K562 (cell line): Measurements from ENCODE around the gene PRPF38A. TPM values are rescaled to one million over a fixed set of nuclear protein-coding genes. Genes with fewer than 3 reads are reported as not detected.

Source experiments
- IRF1 ChIP-seq: sonication (generic); formaldehyde crosslinking; IDR thresholded peaks from 2 replicates; pipeline ENCODE4 v1.8.0; 2022; ENCODE audit warnings: missing genetic modification reagents, mild to moderate bottlenecking, borderline replicate concordance
- KLF10 ChIP-seq: fragments of 250-450 bp; sonication (Bioruptor Pico); IDR thresholded peaks from 2 replicates; pipeline ENCODE4 v1.6.1; 2021; ENCODE audit warnings: matching md5 sums
- POLR2AphosphoS5 ChIP-seq: IDR thresholded peaks from 2 replicates; pipeline ENCODE4 v1.6.1; 2011; ENCODE audit warnings: mild to moderate bottlenecking, low read depth, low read length, moderate library complexity; ENCODE audit not compliant: control insufficient read depth, insufficient read depth
- SIRT6 ChIP-seq: IDR thresholded peaks from one replicate; pipeline ENCODE4 v1.6.1; 2012; ENCODE audit warnings: low read depth, mild to moderate bottlenecking, control low read depth, inconsistent platforms, low read length, moderate library complexity
- ZNF699 ChIP-seq: fragments of 250-450 bp; sonication (Bioruptor Pico); IDR thresholded peaks from 2 replicates; pipeline ENCODE4 v1.8.0; 2021; ENCODE audit warnings: mild to moderate bottlenecking, moderate library complexity; ENCODE audit not compliant: insufficient replicate concordance
- ZNF76 ChIP-seq: fragments of 250-450 bp; sonication (Bioruptor Pico); IDR thresholded peaks from 2 replicates; pipeline ENCODE4 v1.4.0; 2020; ENCODE audit warnings: mild to moderate bottlenecking, moderate library complexity, borderline replicate concordance
- polyA plus RNA-seq, 8 experiments: library from polyadenylated mRNA; depleted of rRNA in 4 of 8; stranded (reverse) in 5 of 8; unstranded in 3 of 8; fragments of >200 nt; fragmentation: Nextera tagmentation in 2 of 8; fragmentation: Illumina TruSeq in 1 of 8; extraction: Ambion mirVana in 2 of 8; extraction: Trizol in 1 of 8; gene quantifications; 2 replicates each; pipeline versions ENCODE4 v1.2.1 to v1.2.3, GENCODE V29; 2011 to 2014; ENCODE audit warnings: inconsistent platforms in 1 of 8, missing spikeins in 1 of 8
- total RNA-seq, 7 experiments: library from RNA; depleted of rRNA in 6 of 7; stranded (reverse); fragments of >200 nt in 6 of 7; fragmentation: Illumina TruSeq in 2 of 7; extraction: Trizol in 2 of 7; gene quantifications; 2 replicates each; pipeline versions ENCODE4 v1.2.1 to v1.2.3, GENCODE V29; 2011 to 2021; ENCODE audit warnings: low replicate concordance in 1 of 7
- TF ChIP-seq, protein P1 (sequence below): fragments of 450-650 bp; formaldehyde crosslinking; IDR thresholded peaks from 2 replicates; pipeline ENCODE4 v1.4.0; 2020; ENCODE audit warnings: mild to moderate bottlenecking, moderate library complexity
- TF ChIP-seq, protein P2 (sequence below): sonication (generic); formaldehyde crosslinking; IDR thresholded peaks from 2 replicates; pipeline ENCODE4 v1.8.1; 2023; ENCODE audit warnings: mild to moderate bottlenecking, missing genetic modification reagents

Gene PRPF38A
- total and polyA plus RNA-seq, 9 of the 15 experiments (the other 6 are each of a cell fraction or from before 2014, with no cell fraction given): 53.6 to 198 (median 89.2) TPM

GRCh38 chr1:52386458-52386857 is 17.9 kb upstream of the PRPF38A start (continued):
- no peak for TF ChIP-seq KLF10 (CRISPR knock-in tag)
- TF ChIP-seq, protein P1, sequence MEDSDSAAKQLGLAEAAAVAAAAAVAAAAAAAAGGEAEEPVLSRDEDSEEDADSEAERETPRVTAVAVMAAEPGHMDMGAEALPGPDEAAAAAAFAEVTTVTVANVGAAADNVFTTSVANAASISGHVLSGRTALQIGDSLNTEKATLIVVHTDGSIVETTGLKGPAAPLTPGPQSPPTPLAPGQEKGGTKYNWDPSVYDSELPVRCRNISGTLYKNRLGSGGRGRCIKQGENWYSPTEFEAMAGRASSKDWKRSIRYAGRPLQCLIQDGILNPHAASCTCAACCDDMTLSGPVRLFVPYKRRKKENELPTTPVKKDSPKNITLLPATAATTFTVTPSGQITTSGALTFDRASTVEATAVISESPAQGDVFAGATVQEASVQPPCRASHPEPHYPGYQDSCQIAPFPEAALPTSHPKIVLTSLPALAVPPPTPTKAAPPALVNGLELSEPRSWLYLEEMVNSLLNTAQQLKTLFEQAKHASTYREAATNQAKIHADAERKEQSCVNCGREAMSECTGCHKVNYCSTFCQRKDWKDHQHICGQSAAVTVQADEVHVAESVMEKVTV (CRISPR knock-in tag): no peak
- no peak for TF ChIP-seq ZNF76 (CRISPR knock-in tag)
- no peak for TF ChIP-seq ZNF699 (CRISPR knock-in tag)
- TF ChIP-seq, protein P2, sequence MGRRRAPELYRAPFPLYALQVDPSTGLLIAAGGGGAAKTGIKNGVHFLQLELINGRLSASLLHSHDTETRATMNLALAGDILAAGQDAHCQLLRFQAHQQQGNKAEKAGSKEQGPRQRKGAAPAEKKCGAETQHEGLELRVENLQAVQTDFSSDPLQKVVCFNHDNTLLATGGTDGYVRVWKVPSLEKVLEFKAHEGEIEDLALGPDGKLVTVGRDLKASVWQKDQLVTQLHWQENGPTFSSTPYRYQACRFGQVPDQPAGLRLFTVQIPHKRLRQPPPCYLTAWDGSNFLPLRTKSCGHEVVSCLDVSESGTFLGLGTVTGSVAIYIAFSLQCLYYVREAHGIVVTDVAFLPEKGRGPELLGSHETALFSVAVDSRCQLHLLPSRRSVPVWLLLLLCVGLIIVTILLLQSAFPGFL (CRISPR knock-in tag): no peak
- no peak for TF ChIP-seq IRF1 (CRISPR knock-in tag)
- TF ChIP-seq SIRT6: no peak
- TF ChIP-seq POLR2AphosphoS5: peak; percentile 44; the same call in 1 of the 2 replicates
